Measurements from ENCODE around the gene UBAC2.
"Not testable (repeated sequence)": the region's sequence is repeated elsewhere in the genome, so short reads cannot be mapped to it uniquely, and the experiment has no call there.

The UBAC2 gene

GRCh38 chr13:99380921-99381645, 180.4 kb downstream of the UBAC2 start:
- DNase-seq (ENCODE audit: low spot score) = no peak

- no peak for DNase-seq (ENCODE audit: low spot score)
These were observed 181.1 kb downstream of the UBAC2 start for GRCh38 chr13:99381766-99382165.

- no peak for DNase-seq (ENCODE audit: low spot score)
These were observed 181.9 kb downstream of the UBAC2 start for GRCh38 chr13:99382428-99383133.

- no peak for DNase-seq (ENCODE audit: low spot score)
These were observed 182.9 kb downstream of the UBAC2 start for GRCh38 chr13:99383511-99383921.

GRCh38 chr13:99383946-99384345, 183.3 kb downstream of the UBAC2 start:
- no peak for DNase-seq (ENCODE audit: low spot score)

GRCh38 chr13:99384468-99384867, 183.8 kb downstream of the UBAC2 start:
- no peak for DNase-seq (ENCODE audit: low spot score)

- no peak for DNase-seq (ENCODE audit: low spot score)
These were observed 184.5 kb downstream of the UBAC2 start for GRCh38 chr13:99385161-99385560.

- DNase-seq (ENCODE audit: low spot score) = no peak
These were observed 185.3 kb downstream of the UBAC2 start for GRCh38 chr13:99385940-99386339.

- no peak for DNase-seq (ENCODE audit: low spot score)
These were observed 185.8 kb downstream of the UBAC2 start for GRCh38 chr13:99386495-99386894.

- DNase-seq (ENCODE audit: low spot score) = no peak
These were observed 186.5 kb downstream of the UBAC2 start for GRCh38 chr13:99386911-99387788.

- DNase-seq (ENCODE audit: low spot score) = no peak
These were observed 187.8 kb downstream of the UBAC2 start for GRCh38 chr13:99388334-99388923.

- DNase-seq (ENCODE audit: low spot score) = not testable (repeated sequence)
These were observed 188.4 kb downstream of the UBAC2 start for GRCh38 chr13:99389094-99389493.

- DNase-seq (ENCODE audit: low spot score) = no peak
These were observed 189.1 kb downstream of the UBAC2 start for GRCh38 chr13:99389520-99390304.

GRCh38 chr13:99390601-99391000, 189.9 kb downstream of the UBAC2 start:
- no peak for DNase-seq (ENCODE audit: low spot score)

- no peak for DNase-seq (ENCODE audit: low spot score)
These were observed 191.3 kb downstream of the UBAC2 start for GRCh38 chr13:99391781-99392469.

- no peak for DNase-seq (ENCODE audit: low spot score)
These were observed 191.9 kb downstream of the UBAC2 start for GRCh38 chr13:99392470-99393135.

- not testable (repeated sequence) for DNase-seq (ENCODE audit: low spot score)
These were observed 192.7 kb downstream of the UBAC2 start for GRCh38 chr13:99393391-99393790.

- no peak for DNase-seq (ENCODE audit: low spot score)
These were observed 193.4 kb downstream of the UBAC2 start for GRCh38 chr13:99393791-99394735.

- no peak for DNase-seq (ENCODE audit: low spot score)
These were observed 194.8 kb downstream of the UBAC2 start for GRCh38 chr13:99395436-99395835.
